Measurements from ENCODE around the gene RETREG3. TPM values are rescaled to one million over a fixed set of nuclear protein-coding genes. Genes with fewer than 3 reads are reported as not detected.

Gene RETREG3
- total and polyA plus RNA-seq, 2 of the 13 experiments (the other 11 are each of a cell fraction or from before 2014, with no cell fraction given): 47.0 to 55.8 TPM

DNA sequence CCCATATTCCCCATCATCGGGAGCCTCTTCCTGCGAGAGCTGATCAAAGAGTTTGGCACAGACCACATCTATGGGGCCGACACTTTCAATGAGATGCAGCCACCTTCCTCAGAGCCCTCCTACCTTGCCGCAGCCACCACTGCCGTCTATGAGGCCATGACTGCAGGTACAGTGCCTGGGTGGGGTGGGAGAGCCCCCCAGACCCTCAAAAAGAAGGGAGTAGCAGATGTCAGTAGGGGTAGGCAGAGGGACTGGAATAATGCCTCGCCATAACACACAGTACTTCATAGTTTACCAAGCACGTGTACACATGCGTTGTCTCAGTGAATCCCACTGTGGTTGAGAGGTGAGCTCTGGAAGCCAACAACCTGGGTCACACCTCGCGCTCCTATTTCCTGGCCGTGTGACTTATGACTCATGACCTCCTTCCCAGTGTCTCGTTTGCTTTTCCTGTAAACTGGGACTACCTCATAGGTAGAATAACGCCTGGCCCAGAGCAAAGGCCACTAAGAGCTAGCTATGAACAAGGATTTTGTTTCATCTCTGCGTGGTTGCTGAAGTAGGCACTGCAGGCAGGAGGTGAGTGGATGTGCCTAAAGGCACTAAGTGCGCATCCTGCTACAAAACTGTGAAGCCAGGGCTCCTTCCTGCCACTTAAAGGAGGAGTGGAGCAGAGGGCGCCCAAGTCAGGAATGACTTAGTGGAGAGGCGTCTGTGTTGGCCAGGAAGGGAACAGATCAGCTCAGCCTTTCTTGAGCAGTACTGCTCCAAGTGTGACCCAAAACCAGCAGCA lies 67.9 kb downstream of the RETREG3 start (continued):
- TF ChIP-seq, protein P1, sequence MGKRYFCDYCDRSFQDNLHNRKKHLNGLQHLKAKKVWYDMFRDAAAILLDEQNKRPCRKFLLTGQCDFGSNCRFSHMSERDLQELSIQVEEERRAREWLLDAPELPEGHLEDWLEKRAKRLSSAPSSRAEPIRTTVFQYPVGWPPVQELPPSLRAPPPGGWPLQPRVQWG (CRISPR knock-in tag; IDR thresholded peaks at IDR 0.05; ENCODE audit: borderline replicate concordance, low read depth): no peak
- TF ChIP-seq ZFY (CRISPR knock-in tag; IDR thresholded peaks at IDR 0.05) (peak; percentile 41; the same call in 1 of the 2 replicates), NRL (CRISPR knock-in tag; IDR thresholded peaks at IDR 0.05; ENCODE audit: borderline replicate concordance) (peak; percentile 75), ZFP36 (IDR thresholded peaks at IDR 0.05; ENCODE audit: borderline replicate concordance, low read depth, low read length, partially characterized antibody) (no peak), MEF2D (CRISPR knock-in tag; IDR thresholded peaks at IDR 0.05) (peak; percentile 82), ZNF3 (CRISPR knock-in tag; IDR thresholded peaks at IDR 0.05) (no peak), ZNF260 (CRISPR knock-in tag; IDR thresholded peaks at IDR 0.05; ENCODE audit: borderline replicate concordance, low read depth) (no peak), RFX3 (CRISPR knock-in tag; IDR thresholded peaks at IDR 0.05) (peak; percentile 37; the same call in 1 of the 2 replicates), THAP11 (CRISPR knock-in tag; IDR thresholded peaks at IDR 0.05) (peak; percentile 67), ZNF383 (CRISPR knock-in tag; IDR thresholded peaks at IDR 0.05; ENCODE audit: borderline replicate concordance) (no peak), ZNF30 (CRISPR knock-in tag; IDR thresholded peaks at IDR 0.05) (no peak), ETV6 (CRISPR knock-in tag; conservative IDR thresholded peaks at IDR 0.05) (peak; percentile 58; the same call in 1 of the 2 replicates), NFKB2 (CRISPR knock-in tag; IDR thresholded peaks at IDR 0.05; ENCODE audit: borderline replicate concordance) (peak; percentile 59; the same call in 1 of the 2 replicates), GATAD2A (CRISPR knock-in tag; IDR thresholded peaks at IDR 0.05) (peak; percentile 93), SALL2 (CRISPR knock-in tag; IDR thresholded peaks at IDR 0.05) (no peak), ZSCAN12 (CRISPR knock-in tag; IDR thresholded peaks at IDR 0.05) (peak; percentile 88; the same call in 1 of the 2 replicates), ZNF569 (CRISPR knock-in tag; IDR thresholded peaks at IDR 0.05; ENCODE audit: borderline replicate concordance) (no peak), ZNF788 (CRISPR knock-in tag; IDR thresholded peaks at IDR 0.05; ENCODE audit: borderline replicate concordance) (peak; percentile 41; the same call in 1 of the 2 replicates), ZNF879 (CRISPR knock-in tag; IDR thresholded peaks at IDR 0.05) (peak; percentile 84; the same call in 1 of the 2 replicates)
- TF ChIP-seq, protein P2, sequence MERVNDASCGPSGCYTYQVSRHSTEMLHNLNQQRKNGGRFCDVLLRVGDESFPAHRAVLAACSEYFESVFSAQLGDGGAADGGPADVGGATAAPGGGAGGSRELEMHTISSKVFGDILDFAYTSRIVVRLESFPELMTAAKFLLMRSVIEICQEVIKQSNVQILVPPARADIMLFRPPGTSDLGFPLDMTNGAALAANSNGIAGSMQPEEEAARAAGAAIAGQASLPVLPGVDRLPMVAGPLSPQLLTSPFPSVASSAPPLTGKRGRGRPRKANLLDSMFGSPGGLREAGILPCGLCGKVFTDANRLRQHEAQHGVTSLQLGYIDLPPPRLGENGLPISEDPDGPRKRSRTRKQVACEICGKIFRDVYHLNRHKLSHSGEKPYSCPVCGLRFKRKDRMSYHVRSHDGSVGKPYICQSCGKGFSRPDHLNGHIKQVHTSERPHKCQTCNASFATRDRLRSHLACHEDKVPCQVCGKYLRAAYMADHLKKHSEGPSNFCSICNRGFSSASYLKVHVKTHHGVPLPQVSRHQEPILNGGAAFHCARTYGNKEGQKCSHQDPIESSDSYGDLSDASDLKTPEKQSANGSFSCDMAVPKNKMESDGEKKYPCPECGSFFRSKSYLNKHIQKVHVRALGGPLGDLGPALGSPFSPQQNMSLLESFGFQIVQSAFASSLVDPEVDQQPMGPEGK (CRISPR knock-in tag; IDR thresholded peaks at IDR 0.05): peak; percentile 21; the same call in 1 of the 2 replicates
- TF ChIP-seq, protein P3, sequence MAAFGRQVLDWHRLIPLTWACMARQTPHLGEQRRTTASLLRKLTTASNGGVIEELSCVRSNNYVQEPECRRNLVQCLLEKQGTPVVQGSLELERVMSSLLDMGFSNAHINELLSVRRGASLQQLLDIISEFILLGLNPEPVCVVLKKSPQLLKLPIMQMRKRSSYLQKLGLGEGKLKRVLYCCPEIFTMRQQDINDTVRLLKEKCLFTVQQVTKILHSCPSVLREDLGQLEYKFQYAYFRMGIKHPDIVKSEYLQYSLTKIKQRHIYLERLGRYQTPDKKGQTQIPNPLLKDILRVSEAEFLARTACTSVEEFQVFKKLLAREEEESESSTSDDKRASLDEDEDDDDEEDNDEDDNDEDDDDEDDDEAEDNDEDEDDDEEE (CRISPR knock-in tag; IDR thresholded peaks at IDR 0.05): 0 out of 2 replicates have a peak, but pooled peaks have one; percentile 46
- TF ChIP-seq, protein P4, sequence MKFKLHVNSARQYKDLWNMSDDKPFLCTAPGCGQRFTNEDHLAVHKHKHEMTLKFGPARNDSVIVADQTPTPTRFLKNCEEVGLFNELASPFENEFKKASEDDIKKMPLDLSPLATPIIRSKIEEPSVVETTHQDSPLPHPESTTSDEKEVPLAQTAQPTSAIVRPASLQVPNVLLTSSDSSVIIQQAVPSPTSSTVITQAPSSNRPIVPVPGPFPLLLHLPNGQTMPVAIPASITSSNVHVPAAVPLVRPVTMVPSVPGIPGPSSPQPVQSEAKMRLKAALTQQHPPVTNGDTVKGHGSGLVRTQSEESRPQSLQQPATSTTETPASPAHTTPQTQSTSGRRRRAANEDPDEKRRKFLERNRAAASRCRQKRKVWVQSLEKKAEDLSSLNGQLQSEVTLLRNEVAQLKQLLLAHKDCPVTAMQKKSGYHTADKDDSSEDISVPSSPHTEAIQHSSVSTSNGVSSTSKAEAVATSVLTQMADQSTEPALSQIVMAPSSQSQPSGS (CRISPR knock-in tag; IDR thresholded peaks at IDR 0.05): peak; percentile 70; the same call in 1 of the 2 replicates
- TF ChIP-seq, protein P5, sequence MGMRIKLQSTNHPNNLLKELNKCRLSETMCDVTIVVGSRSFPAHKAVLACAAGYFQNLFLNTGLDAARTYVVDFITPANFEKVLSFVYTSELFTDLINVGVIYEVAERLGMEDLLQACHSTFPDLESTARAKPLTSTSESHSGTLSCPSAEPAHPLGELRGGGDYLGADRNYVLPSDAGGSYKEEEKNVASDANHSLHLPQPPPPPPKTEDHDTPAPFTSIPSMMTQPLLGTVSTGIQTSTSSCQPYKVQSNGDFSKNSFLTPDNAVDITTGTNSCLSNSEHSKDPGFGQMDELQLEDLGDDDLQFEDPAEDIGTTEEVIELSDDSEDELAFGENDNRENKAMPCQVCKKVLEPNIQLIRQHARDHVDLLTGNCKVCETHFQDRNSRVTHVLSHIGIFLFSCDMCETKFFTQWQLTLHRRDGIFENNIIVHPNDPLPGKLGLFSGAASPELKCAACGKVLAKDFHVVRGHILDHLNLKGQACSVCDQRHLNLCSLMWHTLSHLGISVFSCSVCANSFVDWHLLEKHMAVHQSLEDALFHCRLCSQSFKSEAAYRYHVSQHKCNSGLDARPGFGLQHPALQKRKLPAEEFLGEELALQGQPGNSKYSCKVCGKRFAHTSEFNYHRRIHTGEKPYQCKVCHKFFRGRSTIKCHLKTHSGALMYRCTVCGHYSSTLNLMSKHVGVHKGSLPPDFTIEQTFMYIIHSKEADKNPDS (CRISPR knock-in tag; IDR thresholded peaks at IDR 0.05): peak; percentile 74; the same call in 1 of the 2 replicates

Data from HepG2 (cell line).